HS-27A (cell line): Measurements from ENCODE around the gene NDUFC2.
A peak's percentile ranks its signal among the peaks of the same experiment; 100 is the strongest.
"Not testable (repeated sequence)": the region's sequence is repeated elsewhere in the genome, so short reads cannot be mapped to it uniquely, and the experiment has no call there.

ENCODE experiments used
- DNase-seq: peaks from one replicate; pipeline ENCODE4 v3.0.0-alpha.2; 2012; ENCODE audit warnings: low read depth, missing footprints

NDUFC2 gene

GRCh38 chr11:78054971-78055370, 24.7 kb downstream of the NDUFC2 start:
- no peak for DNase-seq

- DNase-seq: peak; percentile 69
Measured at GRCh38 chr11:78050964-78051831, 28.5 kb downstream of the NDUFC2 start.

- DNase-seq: no peak
Measured at GRCh38 chr11:78049348-78049747, 30.3 kb downstream of the NDUFC2 start.

GRCh38 chr11:78048561-78048960, 31.1 kb downstream of the NDUFC2 start:
- no peak for DNase-seq

- no peak for DNase-seq
Measured at GRCh38 chr11:78046486-78046854, 33.2 kb downstream of the NDUFC2 start.

GRCh38 chr11:78045851-78046485, 33.7 kb downstream of the NDUFC2 start:
- peak; percentile 52 for DNase-seq

GRCh38 chr11:78044706-78045105, 35.0 kb downstream of the NDUFC2 start:
- DNase-seq: no peak

GRCh38 chr11:78041843-78042440, 37.7 kb downstream of the NDUFC2 start:
- no peak for DNase-seq

- not testable (repeated sequence) for DNase-seq
Measured at GRCh38 chr11:78041380-78041719, 38.3 kb downstream of the NDUFC2 start.

GRCh38 chr11:78040691-78041379, 38.8 kb downstream of the NDUFC2 start:
- no peak for DNase-seq

GRCh38 chr11:78039919-78040671, 39.6 kb downstream of the NDUFC2 start:
- DNase-seq: peak; percentile 90

GRCh38 chr11:78039391-78039918, 40.2 kb downstream of the NDUFC2 start:
- DNase-seq: no peak

- DNase-seq: no peak
Measured at GRCh38 chr11:78038697-78039313, 40.9 kb downstream of the NDUFC2 start.

GRCh38 chr11:78037825-78038620, 41.6 kb downstream of the NDUFC2 start:
- no peak for DNase-seq

GRCh38 chr11:78037056-78037455, 42.6 kb downstream of the NDUFC2 start:
- DNase-seq: no peak

GRCh38 chr11:78036313-78036712, 43.3 kb downstream of the NDUFC2 start:
- DNase-seq: no peak

GRCh38 chr11:78034623-78035022, 45.0 kb downstream of the NDUFC2 start:
- DNase-seq: no peak

- no peak for DNase-seq
Measured at GRCh38 chr11:78033040-78033439, 46.6 kb downstream of the NDUFC2 start.

- DNase-seq: no peak
Measured at GRCh38 chr11:78032090-78032489, 47.6 kb downstream of the NDUFC2 start.

- no peak for DNase-seq
Measured at GRCh38 chr11:78031629-78032028, 48.0 kb downstream of the NDUFC2 start.
